NCI-H2081 treated with DMSO at 0.1 percent for 48 hours (cell line): ENCODE data around the gene MAP2K2.
"Not testable (repeated sequence)": the region's sequence is repeated elsewhere in the genome, so short reads cannot be mapped to it uniquely, and the experiment has no call there.

ENCODE experiments used
- DNase-seq: peaks from one replicate; lab custom pipeline; 2025; lab: John Stamatoyannopoulos, UW

MAP2K2 gene

GRCh38 chr19:4123615-4124568 lies at the start of gene MAP2K2:
TSS of gene MAP2K2 (minus strand) at chr19:4124122. CDS start at chr19:4123875, 247 bp downstream.
- peak; percentile 42 for DNase-seq

DNA sequence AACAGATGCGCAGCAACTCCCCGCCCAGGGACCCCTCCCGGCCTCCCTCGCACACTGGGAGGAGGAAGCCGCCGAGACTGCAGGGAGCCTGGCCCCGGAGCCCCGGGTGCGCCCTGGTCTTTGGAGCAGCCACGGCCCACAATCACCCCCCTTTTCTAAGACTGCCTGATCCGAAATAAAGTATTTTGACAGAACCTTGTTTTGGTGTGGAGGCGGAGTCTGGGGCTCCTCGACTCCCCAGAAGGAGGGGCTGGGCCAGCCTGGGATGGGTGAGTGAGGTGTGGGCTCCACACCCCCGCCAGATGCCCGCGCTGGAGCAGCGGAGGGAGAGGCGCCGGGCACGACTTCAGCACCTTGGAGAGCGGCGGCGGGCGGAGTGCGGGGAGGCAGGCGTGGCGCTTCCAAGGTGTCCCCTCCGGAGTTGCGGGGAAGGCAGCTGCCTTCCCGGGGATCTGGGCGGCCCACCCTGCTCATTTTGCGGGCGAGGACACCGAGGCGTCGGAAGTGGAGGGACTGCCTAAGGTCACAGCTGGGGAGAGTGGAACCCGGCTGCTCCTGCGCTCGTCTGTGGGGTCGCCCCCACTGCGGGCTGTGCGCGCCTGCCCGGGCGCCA lies 49.0 kb upstream of the MAP2K2 start:
- no peak for DNase-seq

DNA sequence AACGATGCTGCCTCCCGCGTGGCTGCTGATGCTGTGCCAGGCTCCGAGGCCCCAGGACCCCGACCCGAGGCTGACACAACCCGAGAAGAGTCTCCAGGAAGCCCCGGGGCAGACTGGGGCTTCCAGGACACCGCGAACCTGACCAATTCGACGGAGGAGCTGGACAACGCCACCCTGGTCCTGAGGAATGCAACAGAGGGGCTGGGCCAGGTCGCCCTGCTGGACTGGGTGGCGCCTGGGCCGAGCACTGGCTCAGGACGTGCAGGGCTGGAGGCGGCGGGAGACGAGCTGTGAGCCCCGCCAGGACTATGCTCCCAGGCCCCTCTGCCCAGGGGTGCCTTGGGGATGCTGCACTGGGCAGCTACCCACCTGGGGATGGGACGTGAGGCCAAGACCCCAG lies 47.8 kb upstream of the MAP2K2 start:
- no peak for DNase-seq

DNA sequence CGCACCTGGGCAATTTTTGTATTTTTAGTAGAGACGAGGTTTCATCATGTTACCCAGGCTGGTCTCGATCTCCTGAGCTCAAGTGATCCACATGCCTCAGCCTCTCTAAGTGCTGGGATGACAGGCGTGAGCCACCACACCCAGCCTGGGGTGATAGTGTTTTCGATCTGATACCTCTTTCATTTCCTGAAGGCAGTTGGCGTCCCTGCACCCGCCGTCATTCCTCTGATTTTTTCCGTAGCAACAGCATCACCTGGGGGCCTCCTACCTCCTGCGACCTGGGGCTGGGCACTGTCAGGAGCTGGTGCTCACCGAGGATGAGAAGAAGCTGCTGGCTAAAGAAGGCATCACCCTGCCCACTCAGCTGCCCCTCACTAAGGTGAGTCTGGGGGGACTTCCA lies 40.3 kb upstream of the MAP2K2 start:
- DNase-seq = no peak

GRCh38 chr19:4161415-4162077 lies 37.6 kb upstream of the MAP2K2 start:
- no peak for DNase-seq

- not testable (repeated sequence) for DNase-seq
These were observed 34.0 kb upstream of the MAP2K2 start for GRCh38 chr19:4157971-4158370.

GRCh38 chr19:4157164-4157563 lies 33.2 kb upstream of the MAP2K2 start:
- DNase-seq = no peak

- no peak for DNase-seq
These were observed 30.8 kb upstream of the MAP2K2 start for GRCh38 chr19:4154571-4155312.

GRCh38 chr19:4152241-4152998 lies 28.5 kb upstream of the MAP2K2 start:
- DNase-seq = no peak

- DNase-seq = no peak
These were observed 27.7 kb upstream of the MAP2K2 start for GRCh38 chr19:4151623-4152022.

DNA sequence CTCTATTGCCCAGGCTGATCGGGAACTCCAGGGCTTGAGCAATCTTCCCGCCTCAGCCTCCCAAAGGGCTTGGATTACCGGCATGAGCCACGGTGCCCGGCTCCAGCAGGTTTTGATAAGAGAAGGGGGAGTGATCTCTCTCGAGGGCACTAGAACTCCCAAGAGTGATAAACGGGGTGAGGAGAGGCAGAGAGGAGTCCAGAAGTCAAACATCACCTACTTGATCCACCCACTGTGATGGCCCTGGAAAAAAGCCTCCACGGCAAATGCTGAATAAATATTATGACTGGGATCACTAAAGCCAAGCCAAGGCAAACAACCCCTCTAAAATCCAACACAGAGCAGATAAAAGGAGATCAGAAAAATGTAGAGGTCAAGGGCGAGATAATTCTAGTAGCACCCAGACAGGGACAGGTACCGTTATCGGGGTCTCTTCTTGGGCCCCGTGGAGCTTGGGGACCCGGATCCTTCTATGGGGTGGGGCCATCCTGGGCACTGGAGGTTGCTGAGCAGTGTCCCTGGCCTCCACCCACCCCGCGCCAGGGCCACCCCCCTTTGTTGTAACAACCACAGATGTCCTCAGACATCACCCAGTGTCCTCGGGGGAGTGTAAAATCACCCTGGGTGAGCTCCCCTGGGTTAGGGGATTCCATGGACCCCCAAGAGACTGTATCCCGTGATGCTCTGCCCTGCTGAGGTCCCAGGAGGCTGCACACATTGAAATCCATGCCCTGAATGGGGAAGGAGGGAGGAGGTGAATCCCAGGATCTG lies 25.8 kb upstream of the MAP2K2 start:
- DNase-seq = no peak

- DNase-seq = no peak
These were observed 20.8 kb upstream of the MAP2K2 start for GRCh38 chr19:4144666-4145249.

DNA sequence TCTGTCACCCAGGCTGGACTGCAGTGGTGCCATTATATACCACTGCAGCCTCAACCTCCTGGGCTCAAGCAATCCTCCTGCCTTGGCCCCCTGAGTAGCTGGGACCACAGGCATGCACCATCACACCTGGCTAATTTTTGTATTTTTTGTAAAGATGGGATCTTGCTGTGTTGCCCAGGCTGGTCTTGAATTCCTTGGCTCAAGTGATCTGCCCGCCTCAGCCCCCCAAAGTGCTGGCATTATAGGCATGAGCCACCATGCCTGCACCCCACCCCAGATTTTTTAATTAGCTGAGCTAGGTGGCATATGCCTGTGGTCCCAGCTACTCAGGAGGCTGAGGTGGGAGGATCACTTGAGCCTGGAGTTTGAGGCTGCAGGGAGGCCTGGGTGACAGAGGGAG lies 19.0 kb upstream of the MAP2K2 start:
- not testable (repeated sequence) for DNase-seq

- peak; percentile 10 for DNase-seq
These were observed 16.4 kb upstream of the MAP2K2 start for GRCh38 chr19:4140237-4140711.

DNA sequence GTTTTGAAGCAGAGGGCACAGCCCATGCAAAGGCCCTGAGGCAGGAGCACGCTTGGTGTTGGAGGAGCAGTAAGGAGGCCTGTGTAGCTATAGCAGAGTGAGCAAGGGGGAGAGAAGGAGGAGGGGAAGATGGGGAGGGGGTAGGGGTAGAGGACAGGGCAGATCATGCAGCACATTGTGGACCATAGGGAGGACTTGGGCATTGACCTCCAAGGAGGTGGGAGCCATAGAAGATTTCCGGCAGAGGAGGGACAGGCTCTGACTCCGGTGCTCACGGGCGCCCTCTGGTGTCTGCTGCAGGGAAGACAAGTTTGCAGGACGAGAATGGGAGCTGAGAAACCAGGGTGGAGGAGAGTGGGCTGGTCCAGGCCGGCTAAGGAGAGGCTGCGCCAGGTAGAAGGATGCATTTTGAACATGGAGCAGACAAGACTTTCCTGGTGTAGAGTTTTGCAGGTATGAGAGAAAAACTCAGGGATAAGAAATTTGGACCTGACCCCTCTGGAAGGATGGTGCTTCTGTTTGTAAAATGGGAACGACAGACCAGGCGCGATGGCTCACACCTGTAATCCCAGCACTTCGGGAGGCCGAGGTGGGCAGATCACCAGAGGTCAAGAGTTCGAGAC lies 15.8 kb upstream of the MAP2K2 start:
- no peak for DNase-seq

- no peak for DNase-seq
These were observed 14.5 kb upstream of the MAP2K2 start for GRCh38 chr19:4138445-4138844.

DNA sequence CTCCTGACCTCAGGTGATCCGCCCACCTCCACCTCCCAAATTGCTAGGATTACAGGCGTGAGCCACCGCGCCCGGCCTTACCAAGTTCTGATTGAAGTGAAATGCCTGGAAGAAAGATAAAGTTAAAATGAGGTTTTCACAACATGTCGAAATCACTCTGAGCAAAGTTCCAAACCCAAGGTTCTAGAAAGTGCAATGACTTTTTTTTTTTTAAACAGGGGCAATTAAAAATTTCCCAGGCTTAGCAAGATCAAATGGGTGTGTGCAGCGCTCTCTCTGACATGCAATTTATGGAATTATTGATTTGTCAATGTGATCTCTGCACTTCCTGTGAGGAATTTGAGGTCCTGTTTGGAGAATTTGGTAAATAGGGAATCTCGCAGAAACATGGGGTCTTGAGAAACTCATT lies 12.8 kb upstream of the MAP2K2 start:
- DNase-seq = no peak

DNA sequence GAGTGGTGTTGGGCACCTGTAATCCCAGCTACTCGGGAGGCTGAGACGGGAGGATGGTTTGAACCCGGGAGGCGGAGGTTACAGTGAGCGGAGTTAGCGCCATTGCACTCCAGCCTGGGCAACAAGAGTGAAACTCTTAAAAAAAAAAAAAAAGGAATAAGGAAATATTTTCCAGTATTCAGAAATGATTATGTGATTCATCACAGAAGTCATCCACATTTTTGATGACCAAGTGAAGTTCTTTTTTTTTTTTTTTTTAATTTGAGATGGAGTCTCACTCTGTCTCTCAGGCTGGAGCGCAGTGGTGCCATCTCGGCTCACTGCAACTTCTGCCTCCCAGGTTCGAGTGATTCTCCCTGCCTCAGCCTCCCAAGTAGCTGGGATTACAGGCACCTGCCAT lies 11.5 kb upstream of the MAP2K2 start:
- DNase-seq = not testable (repeated sequence)

- no peak for DNase-seq
These were observed 10.4 kb upstream of the MAP2K2 start for GRCh38 chr19:4134351-4134750.
